A673 (cell line): Measurements from ENCODE around the gene SEL1L3.

Source experiments
- EZH2 ChIP-seq: fragments of 200-600 bp; sonication (generic); IDR thresholded peaks from 2 replicates; pipeline ENCODE4 v1.6.1; 2017; ENCODE audit warnings: borderline replicate concordance, low read depth, mild to moderate bottlenecking, mixed read lengths, antibody characterized with exemption, low read length; ENCODE audit not compliant: poor library complexity, severe bottlenecking
- TF ChIP-seq, protein P1 (sequence below): fragments of 300-800, 200-600 bp; sonication (generic); conservative IDR thresholded peaks from 2 replicates; pipeline ENCODE4 v1.5.1; 2017; ENCODE audit warnings: low read depth, mild to moderate bottlenecking, antibody characterized with exemption, low read length, moderate library complexity, mixed read lengths

DNA sequence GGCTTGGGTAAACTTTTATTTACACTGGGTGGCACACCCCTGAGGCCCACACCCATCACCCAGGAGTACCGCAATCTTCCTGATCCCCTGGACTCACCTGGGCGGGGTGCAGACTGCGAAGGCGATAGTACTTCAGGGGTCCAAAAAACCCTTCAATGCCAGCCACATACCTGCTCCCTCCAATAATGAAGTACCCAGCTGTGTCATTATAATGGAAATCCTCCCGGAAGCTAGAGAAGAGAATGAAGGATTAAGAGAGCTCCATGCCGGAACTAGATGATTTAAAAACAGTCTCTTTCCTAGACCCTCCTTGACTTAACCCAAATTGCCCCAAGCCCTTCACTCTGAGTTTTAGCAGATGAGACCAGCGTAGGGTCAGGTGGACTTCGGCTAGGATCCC lies 40.9 kb downstream of the SEL1L3 start:
- TF ChIP-seq, protein P1, sequence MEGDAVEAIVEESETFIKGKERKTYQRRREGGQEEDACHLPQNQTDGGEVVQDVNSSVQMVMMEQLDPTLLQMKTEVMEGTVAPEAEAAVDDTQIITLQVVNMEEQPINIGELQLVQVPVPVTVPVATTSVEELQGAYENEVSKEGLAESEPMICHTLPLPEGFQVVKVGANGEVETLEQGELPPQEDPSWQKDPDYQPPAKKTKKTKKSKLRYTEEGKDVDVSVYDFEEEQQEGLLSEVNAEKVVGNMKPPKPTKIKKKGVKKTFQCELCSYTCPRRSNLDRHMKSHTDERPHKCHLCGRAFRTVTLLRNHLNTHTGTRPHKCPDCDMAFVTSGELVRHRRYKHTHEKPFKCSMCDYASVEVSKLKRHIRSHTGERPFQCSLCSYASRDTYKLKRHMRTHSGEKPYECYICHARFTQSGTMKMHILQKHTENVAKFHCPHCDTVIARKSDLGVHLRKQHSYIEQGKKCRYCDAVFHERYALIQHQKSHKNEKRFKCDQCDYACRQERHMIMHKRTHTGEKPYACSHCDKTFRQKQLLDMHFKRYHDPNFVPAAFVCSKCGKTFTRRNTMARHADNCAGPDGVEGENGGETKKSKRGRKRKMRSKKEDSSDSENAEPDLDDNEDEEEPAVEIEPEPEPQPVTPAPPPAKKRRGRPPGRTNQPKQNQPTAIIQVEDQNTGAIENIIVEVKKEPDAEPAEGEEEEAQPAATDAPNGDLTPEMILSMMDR = no peak
- TF ChIP-seq EZH2 = no peak
